Esophagus muscularis mucosa (tissue), 3 donors: ENCODE data around the gene NAA15.

Experiments
- CTCF ChIP-seq, 3 experiments: fragments of 200-600 bp in 2 of 3; fragments of 450-650 bp in 1 of 3; sonication (generic) in 2 of 3; IDR thresholded peaks; one replicate each; pipeline ENCODE4 v1.5.1; 2017 to 2019; ENCODE audit warnings: antibody characterized with exemption in 3 of 3, mild to moderate bottlenecking in 2 of 3, moderate library complexity in 1 of 3
- POLR2A ChIP-seq: fragments of 450-650 bp; IDR thresholded peaks from one replicate; pipeline ENCODE4 v1.6.1; 2017; ENCODE audit warnings: antibody characterized with exemption, moderate library complexity, mild to moderate bottlenecking, low read depth

GRCh38 chr4:139410312-139410711 lies 109.0 kb downstream of the NAA15 start:
- TF ChIP-seq POLR2A (no peak), CTCF (IDR thresholded peaks at IDR 0.05) (no peak)
